Left ventricle myocardium inferior (tissue), 1 donor: ENCODE results near the gene ATRAID. TPM values are rescaled to one million over a fixed set of nuclear protein-coding genes. Genes with fewer than 3 reads are reported as not detected.

Source experiments
- DNase-seq: peaks from one replicate; pipeline ENCODE4 v3.0.0-alpha.2; 2020
- H3K27ac ChIP-seq: fragments of 200-600 bp; replicated peaks from 2 replicates; pipeline ENCODE4 v1.8.0; 2021
- H3K27me3 ChIP-seq: fragments of 200-600 bp; 2 replicates; pipeline ENCODE4 v1.8.0; 2021; ENCODE audit warnings: low read depth
- H3K36me3 ChIP-seq: fragments of 200-600 bp; 2 replicates; pipeline ENCODE4 v1.8.0; 2021
- H3K4me1 ChIP-seq: fragments of 200-600 bp; 2 replicates; pipeline ENCODE4 v1.8.0; 2021
- H3K4me3 ChIP-seq: fragments of 200-600 bp; 2 replicates; pipeline ENCODE4 v1.8.0; 2021; ENCODE audit warnings: mild to moderate bottlenecking, moderate library complexity
- H3K9me3 ChIP-seq: fragments of 200-600 bp; replicated peaks from 2 replicates; pipeline ENCODE4 v1.8.0; 2021
- CTCF ChIP-seq: fragments of 200-600 bp; IDR thresholded peaks from 2 replicates; pipeline ENCODE4 v1.8.0; 2021; ENCODE audit warnings: antibody characterized with exemption, mild to moderate bottlenecking, borderline replicate concordance
- intact Hi-C: fragments of 100-400 bp; cut with micrococcal nuclease; formaldehyde crosslinking; loops from one replicate; pipeline ENCODE4 v1.11.0; 2022
- total RNA-seq: library from RNA; stranded (reverse); fragmentation: NEBNext Ultra II Directional; extraction: Animal tissue kit (Norgen Biotek cat#: 25700); gene quantifications from one replicate; pipeline ENCODE4 v1.2.1, GENCODE V29; 2021
- donor health status: DM: no; HTN: yes; CAD: no; lungs with severe emphysema.

Gene ATRAID
- total RNA-seq, 1 donor from 2014 or later = 121 TPM

GRCh38 chr2:27258051-27258450, 46.2 kb downstream of the ATRAID start:
- intact Hi-C loops = no loop called here
- H3K9me3 ChIP-seq = no peaks in the 10 kb centered on the region
- no peaks in the 10 kb centered on the region for H3K36me3 ChIP-seq
- H3K27me3 ChIP-seq = peaks cover 95% of the 10 kb centered on the region
- no peak for TF ChIP-seq CTCF
- no peak for DNase-seq
- H3K4me3 ChIP-seq = no peak overlapping the region
- peaks cover 14% of the 10 kb centered on the region for H3K4me1 ChIP-seq
- H3K27ac ChIP-seq = no peak overlapping the region

- H3K36me3 ChIP-seq = no peaks in the 10 kb centered on the region
- no peak overlapping the region for H3K27ac ChIP-seq
- H3K4me3 ChIP-seq = peak overlapping the region; percentile 78
- DNase-seq = no peak
- no peaks in the 10 kb centered on the region for H3K9me3 ChIP-seq
- H3K27me3 ChIP-seq = peaks cover 98% of the 10 kb centered on the region
- H3K4me1 ChIP-seq = peaks cover 42% of the 10 kb centered on the region
- intact Hi-C loops = no loop called here
- TF ChIP-seq CTCF = no peak
These were observed 49.5 kb downstream of the ATRAID start for GRCh38 chr2:27261241-27261925.

GRCh38 chr2:27261926-27262298, 50.1 kb downstream of the ATRAID start:
- intact Hi-C loops = no loop called here
- TF ChIP-seq CTCF = no peak
- H3K4me1 ChIP-seq = peaks cover 42% of the 10 kb centered on the region
- H3K36me3 ChIP-seq = no peaks in the 10 kb centered on the region
- H3K4me3 ChIP-seq = peak overlapping the region; percentile 78
- H3K9me3 ChIP-seq = no peaks in the 10 kb centered on the region
- no peak for DNase-seq
- H3K27me3 ChIP-seq = peaks cover 98% of the 10 kb centered on the region
- H3K27ac ChIP-seq = no peak overlapping the region

- Histone ChIP-seq H3K27me3 (peaks cover 98% of the 10 kb centered on the region), H3K4me3 (peak within 1 kb of the TSS; percentile 78), H3K27ac (no peak within 1 kb of the TSS), H3K36me3 (no peaks in the 10 kb centered on the region), H3K9me3 (no peaks in the 10 kb centered on the region), H3K4me1 (peaks cover 42% of the 10 kb centered on the region)
- intact Hi-C loops = no loop called here
- DNase-seq = peak; percentile 67
- TF ChIP-seq CTCF = no peak
These were observed 50.8 kb downstream of the ATRAID start, which contains the start of gene SLC30A3 for GRCh38 chr2:27262379-27263286. Gene SLC30A3, minus strand, starts transcription at chr2:27263047. Its CDS starts 141 bp downstream, at chr2:27262906.

- no peaks in the 10 kb centered on the region for H3K36me3 ChIP-seq
- H3K4me3 ChIP-seq = peak overlapping the region; percentile 78
- H3K27me3 ChIP-seq = peaks cover 98% of the 10 kb centered on the region
- no peak overlapping the region for H3K27ac ChIP-seq
- no peaks in the 10 kb centered on the region for H3K9me3 ChIP-seq
- intact Hi-C loops = no loop called here
- TF ChIP-seq CTCF = no peak
- peaks cover 44% of the 10 kb centered on the region for H3K4me1 ChIP-seq
- DNase-seq = no peak
These were observed 51.7 kb downstream of the ATRAID start for GRCh38 chr2:27263287-27264252.
